GM12874 (cell line): ENCODE results near the gene FHOD1.

Experiments used
- TF ChIP-seq, protein P1 (sequence below): IDR thresholded peaks from 2 replicates; pipeline ENCODE4 v1.5.1; 2011; ENCODE audit warnings: low read depth, mild to moderate bottlenecking, control low read depth, low read length, moderate library complexity; ENCODE audit not compliant: insufficient read depth

FHOD1 gene

DNA sequence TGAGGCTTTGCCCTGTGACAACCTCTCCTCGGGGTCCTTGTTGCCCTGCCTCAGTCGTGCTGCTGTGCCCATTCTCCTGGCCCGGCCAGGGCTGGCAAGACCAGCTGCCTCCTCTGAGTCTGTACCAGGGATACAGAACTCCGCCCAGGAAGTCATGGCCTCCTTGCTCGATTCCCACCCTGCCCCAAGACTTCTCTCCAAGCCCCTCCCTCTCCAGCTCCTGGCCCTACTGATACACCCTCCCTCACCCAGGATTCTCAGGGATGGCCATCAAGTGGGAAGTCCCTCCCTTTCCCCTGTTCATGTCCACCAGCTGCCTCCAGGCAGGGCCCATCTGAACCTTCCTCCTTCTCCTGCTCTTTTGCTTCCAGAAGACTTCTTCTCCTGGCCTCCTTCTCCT lies 31.6 kb downstream of the FHOD1 start:
- TF ChIP-seq, protein P1, sequence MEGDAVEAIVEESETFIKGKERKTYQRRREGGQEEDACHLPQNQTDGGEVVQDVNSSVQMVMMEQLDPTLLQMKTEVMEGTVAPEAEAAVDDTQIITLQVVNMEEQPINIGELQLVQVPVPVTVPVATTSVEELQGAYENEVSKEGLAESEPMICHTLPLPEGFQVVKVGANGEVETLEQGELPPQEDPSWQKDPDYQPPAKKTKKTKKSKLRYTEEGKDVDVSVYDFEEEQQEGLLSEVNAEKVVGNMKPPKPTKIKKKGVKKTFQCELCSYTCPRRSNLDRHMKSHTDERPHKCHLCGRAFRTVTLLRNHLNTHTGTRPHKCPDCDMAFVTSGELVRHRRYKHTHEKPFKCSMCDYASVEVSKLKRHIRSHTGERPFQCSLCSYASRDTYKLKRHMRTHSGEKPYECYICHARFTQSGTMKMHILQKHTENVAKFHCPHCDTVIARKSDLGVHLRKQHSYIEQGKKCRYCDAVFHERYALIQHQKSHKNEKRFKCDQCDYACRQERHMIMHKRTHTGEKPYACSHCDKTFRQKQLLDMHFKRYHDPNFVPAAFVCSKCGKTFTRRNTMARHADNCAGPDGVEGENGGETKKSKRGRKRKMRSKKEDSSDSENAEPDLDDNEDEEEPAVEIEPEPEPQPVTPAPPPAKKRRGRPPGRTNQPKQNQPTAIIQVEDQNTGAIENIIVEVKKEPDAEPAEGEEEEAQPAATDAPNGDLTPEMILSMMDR, result no peak

- TF ChIP-seq, protein P1, result no peak
Observed at GRCh38 chr16:67213197-67214019, 33.9 kb downstream of the FHOD1 start.

- TF ChIP-seq, protein P1, result no peak
Observed at GRCh38 chr16:67212766-67213165, 34.5 kb downstream of the FHOD1 start.

- TF ChIP-seq, protein P1, result no peak
Observed at GRCh38 chr16:67211674-67212073, 35.6 kb downstream of the FHOD1 start.

DNA sequence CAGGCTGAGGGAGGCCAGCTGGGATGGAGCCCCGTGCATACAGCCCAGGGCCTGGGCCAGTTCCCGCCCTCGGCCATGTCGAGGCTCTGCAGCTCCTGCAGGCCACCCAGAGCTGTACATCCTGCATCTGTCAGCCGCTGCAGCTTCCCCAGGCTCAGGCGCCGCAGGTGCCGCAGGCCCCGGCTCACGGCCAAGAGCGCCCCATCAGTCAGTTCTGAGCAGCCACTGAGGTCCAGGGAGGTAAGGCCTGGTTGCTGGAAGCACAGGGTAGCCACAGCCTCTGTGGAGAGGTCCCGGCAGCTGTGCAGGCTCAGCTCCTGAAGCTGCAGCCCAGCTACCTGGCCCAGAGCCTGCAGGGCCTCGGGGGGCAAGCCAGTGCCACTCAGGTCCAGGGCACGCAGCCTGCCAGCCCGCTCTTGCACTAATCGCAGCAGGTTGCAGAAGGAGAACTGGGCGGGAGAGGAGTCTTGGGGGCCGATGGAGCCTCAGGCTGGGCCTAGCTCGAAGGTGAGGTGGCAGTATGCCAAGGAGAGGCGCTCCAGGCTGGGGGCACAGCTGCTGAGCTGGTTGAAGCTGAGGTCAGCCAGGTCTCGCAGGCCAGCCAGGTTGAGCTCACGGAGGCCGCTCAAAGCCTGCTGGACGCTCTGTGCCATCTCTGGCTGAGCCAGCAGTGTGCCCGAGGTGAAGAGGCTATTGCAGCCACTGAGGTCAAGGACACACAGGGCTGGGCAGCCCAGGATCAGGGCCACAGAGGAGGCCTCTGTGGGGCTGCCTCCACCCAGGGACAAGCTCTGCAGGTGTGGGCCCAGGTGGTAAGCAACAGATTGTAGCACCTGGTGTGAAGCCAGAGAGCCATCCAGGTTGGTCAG lies 37.0 kb downstream of the FHOD1 start:
- TF ChIP-seq, protein P1, result no peak

GRCh38 chr16:67209565-67209964 lies 37.7 kb downstream of the FHOD1 start:
- TF ChIP-seq, protein P1, result no peak

DNA sequence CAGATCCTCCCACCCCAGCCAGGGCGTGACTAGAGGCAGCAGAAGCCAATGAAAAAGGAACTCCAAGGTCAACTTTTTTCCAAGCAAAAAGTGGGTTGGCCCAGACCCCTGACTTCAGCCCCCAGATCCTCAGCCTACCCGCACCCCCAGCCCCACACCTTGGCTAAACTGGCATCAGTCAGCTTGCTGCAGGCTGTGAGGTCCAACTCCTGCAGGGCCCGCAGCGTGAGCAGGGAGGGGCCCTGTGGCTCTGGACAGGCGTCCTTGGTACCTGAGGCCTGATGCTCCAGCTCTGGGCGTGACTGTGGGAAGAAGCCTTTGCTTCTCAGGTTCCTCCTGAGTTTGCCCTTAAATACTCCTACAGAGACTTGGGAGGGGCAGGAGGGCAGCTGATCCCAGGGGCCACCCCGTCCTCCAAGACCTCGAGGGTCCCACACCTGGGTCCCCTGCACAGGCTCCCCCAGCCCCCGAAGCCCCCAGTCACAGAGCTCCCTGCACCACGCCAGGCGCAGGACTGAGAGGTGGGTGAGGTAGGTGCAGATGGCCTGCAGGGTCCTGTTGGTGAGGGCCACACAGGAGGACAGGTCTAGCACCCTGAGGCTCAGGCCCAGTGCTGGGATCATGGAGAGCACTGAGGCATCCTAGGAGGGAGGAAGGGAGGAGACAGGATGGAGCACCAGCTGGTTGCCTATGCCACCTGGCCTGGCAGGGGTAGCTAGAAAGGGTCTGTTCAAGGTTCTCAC lies 39.0 kb downstream of the FHOD1 start:
- TF ChIP-seq, protein P1, result no peak
